WI38 (cell line): Measurements from ENCODE around the gene ZNF236.

Experiments used
- H3K4me3 ChIP-seq: 2 replicates; pipeline ENCODE4 v1.5.1; 2011; ENCODE audit warnings: low read depth, mild to moderate bottlenecking, control low read depth, low read length
- TF ChIP-seq, protein P1 (sequence below): IDR thresholded peaks from 2 replicates; pipeline ENCODE4 v1.5.1; 2012; ENCODE audit warnings: low read depth, mild to moderate bottlenecking, control low read depth, low read length

ZNF236 gene

DNA sequence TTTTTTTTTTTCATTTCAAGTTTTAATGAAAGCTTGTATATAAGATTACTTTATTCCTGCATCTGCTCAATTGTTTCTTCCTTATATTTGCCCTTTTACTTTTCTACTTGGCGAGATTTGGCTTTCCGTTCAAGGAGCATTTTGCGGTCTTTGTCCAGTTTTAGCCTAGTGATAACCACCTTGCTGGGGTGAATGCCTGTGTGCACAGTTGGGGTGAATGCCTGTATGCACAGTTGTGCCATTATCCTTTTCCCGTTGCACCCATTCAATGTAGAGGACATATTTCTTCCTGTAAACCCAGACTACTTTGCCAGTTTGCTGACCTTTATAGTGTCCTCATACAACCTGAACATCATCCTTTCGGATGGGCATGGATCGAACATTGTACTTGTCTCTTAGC, 12.0 kb downstream of the ZNF236 start:
- H3K4me3 ChIP-seq, result no peak overlapping the region
- TF ChIP-seq, protein P1, sequence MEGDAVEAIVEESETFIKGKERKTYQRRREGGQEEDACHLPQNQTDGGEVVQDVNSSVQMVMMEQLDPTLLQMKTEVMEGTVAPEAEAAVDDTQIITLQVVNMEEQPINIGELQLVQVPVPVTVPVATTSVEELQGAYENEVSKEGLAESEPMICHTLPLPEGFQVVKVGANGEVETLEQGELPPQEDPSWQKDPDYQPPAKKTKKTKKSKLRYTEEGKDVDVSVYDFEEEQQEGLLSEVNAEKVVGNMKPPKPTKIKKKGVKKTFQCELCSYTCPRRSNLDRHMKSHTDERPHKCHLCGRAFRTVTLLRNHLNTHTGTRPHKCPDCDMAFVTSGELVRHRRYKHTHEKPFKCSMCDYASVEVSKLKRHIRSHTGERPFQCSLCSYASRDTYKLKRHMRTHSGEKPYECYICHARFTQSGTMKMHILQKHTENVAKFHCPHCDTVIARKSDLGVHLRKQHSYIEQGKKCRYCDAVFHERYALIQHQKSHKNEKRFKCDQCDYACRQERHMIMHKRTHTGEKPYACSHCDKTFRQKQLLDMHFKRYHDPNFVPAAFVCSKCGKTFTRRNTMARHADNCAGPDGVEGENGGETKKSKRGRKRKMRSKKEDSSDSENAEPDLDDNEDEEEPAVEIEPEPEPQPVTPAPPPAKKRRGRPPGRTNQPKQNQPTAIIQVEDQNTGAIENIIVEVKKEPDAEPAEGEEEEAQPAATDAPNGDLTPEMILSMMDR, result no peak

DNA sequence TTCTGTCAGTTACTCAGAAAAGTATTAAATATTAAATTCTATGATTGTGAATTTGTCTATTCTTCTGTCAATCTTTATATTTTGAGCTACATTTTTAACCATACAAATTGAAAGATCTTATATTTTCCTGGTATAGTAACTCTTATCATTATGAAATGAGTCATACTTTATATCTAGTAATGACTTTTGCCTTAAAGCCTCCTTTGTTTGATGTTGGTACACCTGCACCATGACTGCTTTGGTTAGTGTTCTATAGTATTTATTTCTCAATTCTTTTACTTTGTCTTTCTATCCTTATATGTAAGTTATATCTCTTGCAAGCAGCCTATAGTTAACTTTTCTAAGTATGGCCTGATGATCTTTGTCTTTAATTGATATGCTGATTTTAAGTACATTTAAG, 13.0 kb downstream of the ZNF236 start:
- TF ChIP-seq, protein P1, result no peak
- no peak overlapping the region for H3K4me3 ChIP-seq

DNA sequence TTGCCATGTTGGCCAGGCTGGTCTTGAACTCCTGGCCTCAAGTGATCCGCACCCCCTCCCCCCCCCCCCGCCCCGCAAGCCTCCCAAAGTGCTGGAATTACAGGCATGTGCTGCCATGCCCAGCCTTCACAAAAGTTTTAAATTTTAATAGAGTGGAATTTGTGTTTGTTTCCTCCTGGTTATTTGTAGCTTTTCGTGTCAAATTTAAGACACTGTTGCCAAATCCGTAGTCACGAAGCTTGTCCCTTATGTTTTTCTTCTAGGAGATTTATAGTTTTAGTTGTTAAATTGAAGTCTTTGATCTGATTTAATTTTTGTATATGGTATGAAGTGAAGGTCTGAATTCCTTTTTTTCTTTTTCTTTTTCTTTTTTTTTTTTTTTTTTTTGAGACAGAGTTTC, 14.7 kb downstream of the ZNF236 start:
- H3K4me3 ChIP-seq, result no peak overlapping the region
- TF ChIP-seq, protein P1, result no peak

DNA sequence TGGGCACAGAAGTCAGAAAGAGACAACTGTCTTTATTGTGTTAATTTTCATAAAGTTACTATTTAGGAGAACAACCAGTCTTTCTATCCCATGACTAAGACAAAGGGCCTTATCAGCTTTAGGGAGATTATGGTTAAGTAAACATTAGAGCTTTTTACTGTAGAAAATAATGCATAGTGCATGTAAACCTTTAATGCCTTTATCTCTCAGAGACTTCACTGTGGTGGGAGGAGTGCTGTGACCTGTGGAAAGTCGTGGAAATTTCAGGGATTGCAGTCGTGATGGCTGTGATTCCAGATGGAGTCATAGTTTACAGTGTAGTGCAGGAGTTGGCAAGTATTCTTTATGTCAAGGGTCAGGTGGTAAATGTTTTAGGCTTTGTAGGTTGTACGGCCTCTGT, 15.8 kb downstream of the ZNF236 start:
- TF ChIP-seq, protein P1, result no peak
- H3K4me3 ChIP-seq, result no peak overlapping the region

DNA sequence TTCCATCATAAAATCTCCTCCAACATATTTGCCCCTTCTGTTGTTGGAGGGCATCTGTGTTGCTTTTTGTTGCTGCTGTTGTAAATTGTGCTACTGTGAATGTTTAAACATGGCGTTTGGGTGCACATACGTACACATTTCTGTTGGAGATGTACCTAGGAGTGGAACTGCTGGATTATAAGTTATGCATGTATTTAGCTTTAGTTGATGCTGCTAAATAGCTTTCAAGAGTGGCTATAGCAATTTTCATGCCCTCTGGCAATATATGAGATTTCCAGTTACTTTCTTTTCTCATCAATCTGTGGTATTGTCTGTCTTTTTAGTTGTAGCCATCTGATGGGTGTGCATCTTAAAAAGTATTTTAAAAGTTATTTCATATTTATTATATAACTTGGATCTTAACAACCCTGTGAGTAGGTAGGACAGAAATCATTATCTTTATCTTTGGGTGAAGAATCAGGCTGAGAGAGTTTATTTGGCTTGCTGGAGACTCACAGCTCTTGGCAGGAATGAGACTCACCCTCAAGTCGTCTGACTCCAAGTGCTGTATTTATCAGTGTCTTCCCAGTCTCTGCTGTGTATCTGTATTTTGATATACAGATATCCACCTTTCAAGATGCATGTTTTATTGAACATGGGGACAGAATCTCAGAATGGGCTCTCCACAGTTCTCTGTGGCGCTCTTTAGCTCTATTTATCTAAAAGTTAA, 16.9 kb downstream of the ZNF236 start:
- TF ChIP-seq, protein P1, result no peak
- no peak overlapping the region for H3K4me3 ChIP-seq

DNA sequence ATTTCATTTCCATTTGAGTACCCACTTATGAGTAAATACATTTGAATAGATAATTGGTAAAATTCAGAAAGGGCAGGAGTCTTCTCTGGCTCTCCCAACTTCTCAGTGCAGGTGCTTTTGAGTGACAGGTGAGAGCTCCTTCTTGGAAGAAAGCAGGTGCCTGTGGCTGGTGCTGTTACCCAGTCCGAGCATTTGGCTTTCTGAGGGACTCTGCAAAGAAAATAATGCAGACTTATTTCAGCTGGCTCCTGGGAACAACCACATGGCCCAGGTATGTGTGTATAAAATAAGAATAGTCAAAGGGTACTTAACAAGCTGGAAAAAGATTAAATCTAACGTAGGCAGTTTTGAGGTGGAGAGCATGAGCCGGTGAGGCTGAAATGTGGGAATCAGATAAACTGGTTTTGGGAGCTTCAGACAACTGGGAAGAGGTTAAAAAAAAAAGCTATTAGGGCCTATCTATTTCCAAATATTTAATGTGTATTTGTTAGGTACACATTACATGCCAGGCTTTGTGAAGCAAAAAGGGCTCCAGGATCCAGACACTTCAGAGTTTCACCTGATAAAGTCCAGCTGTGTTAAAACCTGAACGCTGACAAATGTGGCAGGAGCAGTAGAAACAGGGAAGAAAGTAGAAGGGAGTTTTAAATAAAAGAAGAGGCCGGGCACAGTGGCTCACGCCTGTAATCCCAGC, 20.6 kb downstream of the ZNF236 start:
- TF ChIP-seq, protein P1, result no peak
- H3K4me3 ChIP-seq, result no peak overlapping the region

DNA sequence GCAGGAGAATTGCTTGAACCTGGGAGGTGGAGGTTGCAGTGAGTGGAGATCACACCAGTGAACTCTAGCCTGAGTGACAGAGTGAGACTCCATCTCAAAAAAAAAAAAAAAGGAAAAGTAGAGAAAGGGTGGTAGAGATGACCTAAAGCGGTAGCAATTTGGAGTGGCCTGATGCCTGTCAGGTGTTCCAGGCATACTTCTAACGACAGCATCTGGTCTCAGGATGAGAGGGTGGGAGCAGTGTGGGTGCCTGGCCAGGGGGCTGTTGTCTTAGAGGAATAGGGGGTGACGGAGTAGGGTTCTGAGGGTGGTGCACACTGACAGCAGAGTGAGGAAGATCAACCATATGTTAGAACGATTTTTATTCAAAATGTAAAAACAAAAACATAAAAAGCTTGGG, 21.8 kb downstream of the ZNF236 start:
- TF ChIP-seq, protein P1, result no peak
- no peak overlapping the region for H3K4me3 ChIP-seq
